ENCODE data around the gene SAP25.
A peak's percentile ranks its signal among the peaks of the same experiment; 100 is the strongest.

SAP25 gene

GRCh38 chr7:100588438-100588837 is 14.7 kb upstream of the SAP25 start:
- Histone ChIP-seq H3K4me3 (ENCODE audit: low read depth, low read length) (no peak overlapping the region), H3K9me3 (ENCODE audit: control insufficient read depth, low read length) (no peaks in the 10 kb centered on the region), H3K79me2 (no peaks in the 10 kb centered on the region), H3K36me3 (ENCODE audit: control insufficient read depth, insufficient read depth, low read length) (no peaks in the 10 kb centered on the region), H3K27ac (no peak overlapping the region), H3K4me2 (ENCODE audit: low read length) (no peak overlapping the region), H2AFZ (no peak overlapping the region), H3K4me1 (peaks cover 12% of the 10 kb centered on the region), H3K9ac (no peak overlapping the region), H3K27me3 (ENCODE audit: control insufficient read depth, insufficient read depth, low read length) (no peaks in the 10 kb centered on the region)
- TF ChIP-seq CTCF (IDR thresholded peaks at IDR 0.05), result peak; percentile 45

GRCh38 chr7:100586266-100587025 is 12.7 kb upstream of the SAP25 start, which contains the start of gene FBXO24:
FBXO24 (plus strand) TSS chr7:100586328; CDS start chr7:100586626, 298 bp downstream.
- peak within 1 kb of the TSS; percentile 98 for H3K9ac ChIP-seq
- H3K79me2 ChIP-seq, result peaks cover 3% of the 10 kb centered on the region
- H3K36me3 ChIP-seq (ENCODE audit: control insufficient read depth, insufficient read depth, low read length), result no peaks in the 10 kb centered on the region
- no peak for TF ChIP-seq CTCF (IDR thresholded peaks at IDR 0.05)
- H3K4me3 ChIP-seq (ENCODE audit: low read depth, low read length), result peak within 1 kb of the TSS; percentile 99
- peak within 1 kb of the TSS; percentile 95 for H3K27ac ChIP-seq
- peak within 1 kb of the TSS; percentile 89 for H2AFZ ChIP-seq
- no peaks in the 10 kb centered on the region for H3K9me3 ChIP-seq (ENCODE audit: control insufficient read depth, low read length)
- H3K27me3 ChIP-seq (ENCODE audit: control insufficient read depth, insufficient read depth, low read length), result no peaks in the 10 kb centered on the region
- peak within 1 kb of the TSS; percentile 87 for H3K4me2 ChIP-seq (ENCODE audit: low read length)
- H3K4me1 ChIP-seq, result peaks cover 21% of the 10 kb centered on the region

DNA sequence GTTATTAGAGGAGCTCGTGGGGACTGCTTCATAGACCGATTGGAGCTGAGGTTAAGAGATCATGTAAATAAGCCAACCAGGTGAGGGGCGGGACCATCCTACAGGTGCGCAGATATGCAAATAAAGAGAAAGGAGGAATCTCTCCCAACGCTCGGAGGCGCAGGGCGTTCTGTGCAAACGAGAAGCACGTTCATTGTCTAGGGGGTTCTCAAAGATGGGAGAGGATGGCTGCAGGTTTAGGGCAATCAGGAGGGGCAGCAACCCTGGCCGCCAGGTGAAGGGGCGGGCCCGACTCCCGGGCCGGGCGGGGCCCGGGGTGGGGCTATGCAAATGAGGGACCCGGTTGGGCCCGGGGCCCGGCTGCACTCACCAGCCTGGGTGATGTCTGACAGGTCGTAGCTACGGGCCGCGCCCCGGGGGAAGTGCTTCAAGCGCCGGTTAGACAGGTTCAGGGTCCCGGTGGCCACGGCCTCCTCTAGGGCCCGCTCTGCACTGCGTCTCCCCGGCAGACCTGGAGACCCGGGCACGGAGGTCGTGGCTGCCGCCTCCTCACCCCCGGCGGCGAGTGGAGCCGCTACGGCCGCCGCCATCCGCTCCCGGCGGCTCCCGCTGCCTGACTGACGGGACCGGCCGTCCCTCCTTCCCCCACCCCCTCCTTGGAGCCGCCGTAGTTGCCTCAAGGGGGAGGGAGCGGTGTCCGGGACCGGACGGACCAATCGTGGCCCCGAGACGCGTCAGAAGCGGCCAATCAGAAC is 12.0 kb upstream of the SAP25 start, which contains the start of gene LRCH4:
Gene LRCH4, minus strand, starts transcription at position 619 of the 755 bp plus-strand sequence. Its CDS starts 29 bp downstream, at position 590.
- no peaks in the 10 kb centered on the region for H3K27me3 ChIP-seq (ENCODE audit: control insufficient read depth, insufficient read depth, low read length)
- peaks cover 3% of the 10 kb centered on the region for H3K79me2 ChIP-seq
- H3K4me2 ChIP-seq (ENCODE audit: low read length), result peak within 1 kb of the TSS; percentile 87
- no peaks in the 10 kb centered on the region for H3K36me3 ChIP-seq (ENCODE audit: control insufficient read depth, insufficient read depth, low read length)
- H3K4me3 ChIP-seq (ENCODE audit: low read depth, low read length), result peak within 1 kb of the TSS; percentile 99
- no peak for TF ChIP-seq CTCF (IDR thresholded peaks at IDR 0.05)
- H3K4me1 ChIP-seq, result peaks cover 21% of the 10 kb centered on the region
- H3K27ac ChIP-seq, result peak within 1 kb of the TSS; percentile 95
- H2AFZ ChIP-seq, result peak within 1 kb of the TSS; percentile 89
- H3K9ac ChIP-seq, result peak within 1 kb of the TSS; percentile 98
- no peaks in the 10 kb centered on the region for H3K9me3 ChIP-seq (ENCODE audit: control insufficient read depth, low read length)

DNA sequence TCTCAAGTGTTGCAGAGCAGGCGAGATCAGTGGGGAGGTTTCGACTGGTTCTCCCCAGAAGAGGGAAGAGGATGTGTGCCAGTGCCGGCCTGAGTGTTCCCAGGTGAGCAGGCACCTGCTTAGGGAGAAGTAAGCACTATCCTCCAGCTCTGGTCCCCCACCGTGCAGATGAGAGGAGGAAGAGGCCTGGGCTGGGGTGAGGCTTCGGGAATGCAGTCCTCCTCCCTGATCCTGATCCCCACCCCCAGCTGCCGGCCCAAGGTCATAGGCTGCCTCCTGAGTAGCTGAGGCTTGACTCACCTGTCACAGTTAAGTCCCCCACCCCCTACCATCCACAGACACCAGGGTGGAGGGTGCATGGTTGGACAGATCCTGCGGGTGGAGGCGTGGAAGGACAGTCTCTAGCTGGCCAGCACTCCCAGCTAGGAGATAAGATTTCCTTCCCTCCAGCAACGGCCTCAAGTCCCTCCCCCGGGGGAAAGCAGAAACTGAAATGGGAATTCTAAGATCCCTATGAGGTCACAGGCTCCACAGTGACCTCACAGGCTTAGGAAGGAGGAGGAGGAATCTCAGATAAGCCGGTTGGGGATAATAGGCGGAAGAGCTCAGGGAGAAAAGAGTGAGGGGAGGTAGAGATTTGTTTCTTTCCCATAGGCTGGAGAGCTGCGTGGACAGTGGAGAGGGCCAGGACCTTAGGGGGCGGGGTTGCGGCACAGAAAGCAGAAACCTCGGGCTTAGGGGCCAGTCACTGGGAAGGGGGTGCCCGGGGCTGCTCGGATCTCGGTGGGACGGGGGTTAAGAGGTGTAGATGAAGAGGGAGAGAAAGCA is 11.2 kb upstream of the SAP25 start:
- Histone ChIP-seq H3K27ac (peak overlapping the region; percentile 95), H3K9ac (peak overlapping the region; percentile 98), H3K9me3 (ENCODE audit: control insufficient read depth, low read length) (no peaks in the 10 kb centered on the region), H3K4me2 (ENCODE audit: low read length) (peak overlapping the region; percentile 79), H2AFZ (peak overlapping the region; percentile 80), H3K79me2 (peaks cover 3% of the 10 kb centered on the region), H3K36me3 (ENCODE audit: control insufficient read depth, insufficient read depth, low read length) (no peaks in the 10 kb centered on the region), H3K4me1 (peaks cover 21% of the 10 kb centered on the region), H3K4me3 (ENCODE audit: low read depth, low read length) (peak overlapping the region; percentile 99), H3K27me3 (ENCODE audit: control insufficient read depth, insufficient read depth, low read length) (no peaks in the 10 kb centered on the region)
- no peak for TF ChIP-seq CTCF (IDR thresholded peaks at IDR 0.05)

Measured in parathyroid adenoma (tissue), 2 donors.